DMS53 treated with DMSO at 0.1 percent for 48 hours (cell line): Measurements from ENCODE around the gene GGT5.
"Not testable (repeated sequence)": the region's sequence is repeated elsewhere in the genome, so short reads cannot be mapped to it uniquely, and the experiment has no call there.

ENCODE experiments used
- DNase-seq: peaks from one replicate; lab custom pipeline; 2025; ENCODE audit not compliant: unreplicated experiment; lab: John Stamatoyannopoulos, UW

Gene GGT5

GRCh38 chr22:24245030-24245431 is at the start of gene GGT5:
TSS of gene GGT5 (minus strand) at chr22:24245082. CDS start at chr22:24244725, 357 bp downstream.
- not testable (repeated sequence) for DNase-seq

GRCh38 chr22:24292202-24292830 is 47.4 kb upstream of the GGT5 start:
- DNase-seq: not testable (repeated sequence)

- DNase-seq: no peak
Observed at GRCh38 chr22:24291515-24292201, 46.8 kb upstream of the GGT5 start.

- no peak for DNase-seq
Observed at GRCh38 chr22:24290459-24290858, 45.6 kb upstream of the GGT5 start.

- DNase-seq: no peak
Observed at GRCh38 chr22:24289741-24290163, 44.9 kb upstream of the GGT5 start.

DNA sequence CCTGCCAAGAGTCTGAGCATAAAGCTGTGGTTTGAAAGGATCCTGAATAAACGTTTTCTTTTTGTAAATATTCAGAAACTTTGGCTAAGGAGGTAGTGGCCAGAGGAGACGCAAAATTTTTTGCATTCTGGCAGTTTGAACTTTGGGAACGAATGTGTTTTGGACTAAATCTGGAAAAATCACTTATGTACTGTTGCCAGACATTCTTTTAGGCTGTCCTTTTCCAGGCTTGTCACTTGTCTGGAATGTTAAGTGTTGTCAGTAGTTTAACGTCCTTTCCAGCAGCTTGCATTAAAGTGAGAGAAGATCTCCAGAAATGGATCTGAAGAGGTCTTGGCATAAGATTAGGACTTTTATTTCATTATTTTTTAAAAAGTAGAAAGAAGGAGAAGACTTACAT is 44.2 kb upstream of the GGT5 start:
- DNase-seq: no peak

DNA sequence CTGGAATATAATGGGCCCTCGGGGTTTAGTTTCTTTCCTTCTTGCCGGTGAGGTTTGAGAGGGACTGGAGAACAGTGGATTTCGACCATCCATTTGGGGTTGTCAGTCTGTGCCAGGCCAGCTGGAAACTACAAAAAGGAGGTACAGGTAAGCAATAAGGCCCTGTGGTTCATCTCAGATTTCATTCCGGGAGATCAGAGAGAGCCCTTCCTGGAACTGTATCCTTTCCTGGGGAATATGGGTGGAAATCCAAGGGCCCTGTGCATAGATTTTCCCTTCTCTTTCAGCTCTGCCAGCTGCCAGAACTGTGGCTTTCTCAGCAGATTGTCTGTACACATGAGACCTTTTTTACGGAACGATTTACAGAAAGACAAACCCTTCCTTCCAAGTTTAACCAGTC is 42.9 kb upstream of the GGT5 start:
- not testable (repeated sequence) for DNase-seq

DNA sequence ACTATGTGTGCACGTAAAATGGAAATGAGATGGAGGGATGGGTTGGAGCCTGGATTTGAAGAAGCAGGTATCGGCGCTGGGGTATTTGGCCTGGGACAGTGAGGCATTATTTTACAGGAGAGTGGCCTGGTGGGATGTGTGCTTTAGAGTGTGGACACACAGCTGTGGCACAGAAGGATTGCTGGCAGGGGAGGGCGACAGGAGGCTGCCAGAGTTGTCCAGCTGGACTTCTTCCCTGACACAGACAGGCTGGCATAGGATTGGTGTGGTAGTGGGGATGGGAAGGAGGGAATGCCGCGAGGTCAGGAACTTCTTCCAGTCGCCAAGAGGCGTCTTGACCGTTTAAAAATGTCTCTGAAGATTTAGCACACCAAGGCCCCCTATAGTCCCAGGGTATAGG is 42.3 kb upstream of the GGT5 start:
- DNase-seq: not testable (repeated sequence)

- DNase-seq: no peak
Observed at GRCh38 chr22:24285245-24285644, 40.4 kb upstream of the GGT5 start.

DNA sequence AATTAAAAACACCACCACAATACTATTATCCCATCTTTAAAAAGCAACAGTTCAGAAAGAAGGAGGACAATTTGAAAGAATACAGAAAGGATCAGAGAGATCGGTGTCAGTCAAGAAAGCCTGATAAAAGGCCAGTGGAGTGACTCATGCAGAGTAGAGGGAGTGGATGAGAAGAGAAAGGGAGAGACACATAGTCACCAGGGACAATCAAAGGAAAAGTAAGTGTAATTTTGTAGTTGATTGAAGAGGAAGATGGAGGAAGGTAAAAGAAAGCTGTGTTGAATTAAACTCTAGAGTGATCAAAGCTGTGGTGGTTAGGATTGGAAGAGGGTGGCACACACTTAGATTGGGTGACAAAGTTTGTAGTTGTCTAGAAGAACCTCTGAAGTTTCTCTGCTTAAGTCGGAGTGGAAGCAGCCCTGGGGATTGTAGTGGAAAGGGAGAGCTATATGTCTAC is 39.9 kb upstream of the GGT5 start:
- DNase-seq: no peak

- no peak for DNase-seq
Observed at GRCh38 chr22:24282401-24282800, 37.5 kb upstream of the GGT5 start.

DNA sequence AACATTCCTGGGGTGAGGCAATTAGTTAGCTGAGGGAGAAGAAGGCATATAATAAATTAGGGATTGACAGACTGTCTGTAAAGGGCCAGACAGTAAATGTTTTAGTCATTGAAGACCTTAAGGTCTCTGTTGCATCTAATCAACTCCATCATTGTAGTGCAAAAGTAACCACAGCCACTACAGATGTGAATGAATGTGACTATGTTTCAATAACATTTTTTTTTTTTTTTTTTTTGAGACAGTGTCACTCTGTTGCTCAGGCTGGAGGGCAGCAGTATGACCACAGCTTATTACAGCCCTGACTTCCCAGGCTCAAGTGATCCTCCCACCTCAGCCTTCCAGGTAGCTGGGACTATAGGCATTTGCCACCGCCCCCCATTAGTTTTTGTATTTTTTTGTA is 35.5 kb upstream of the GGT5 start:
- DNase-seq: not testable (repeated sequence)

DNA sequence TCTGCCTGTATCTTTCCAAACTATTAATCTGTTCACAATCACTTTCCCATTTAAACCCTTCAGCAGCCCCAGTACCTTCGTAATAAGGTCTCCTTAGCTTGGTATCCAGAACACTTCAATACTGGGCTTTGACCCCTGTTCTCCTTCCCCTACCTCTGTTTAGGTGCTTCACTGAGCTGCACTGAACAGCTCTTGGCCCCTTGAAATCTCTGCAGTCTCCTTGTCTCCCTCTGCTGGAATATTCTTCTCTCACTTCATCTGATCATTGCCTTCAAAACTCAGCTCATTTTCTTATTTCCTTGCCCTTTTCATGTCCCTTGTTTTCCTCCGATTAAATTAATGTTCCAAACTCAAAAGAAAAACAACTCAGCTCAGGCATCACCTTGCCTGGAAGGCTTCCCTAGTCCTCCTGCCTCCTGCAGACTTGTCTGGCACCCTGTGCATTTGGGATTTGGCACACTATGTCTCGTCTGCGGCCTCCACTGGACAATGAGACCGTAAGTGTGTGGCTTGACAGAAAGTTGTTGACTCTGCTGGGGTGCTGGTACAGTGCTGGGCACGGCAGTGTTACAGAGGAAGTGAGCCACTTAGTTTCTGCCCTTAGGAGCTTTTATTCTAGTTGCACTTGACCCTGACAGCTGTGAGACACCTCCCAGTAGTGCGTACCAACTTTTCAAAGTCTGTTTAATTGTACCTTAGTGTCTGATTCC is 30.0 kb upstream of the GGT5 start:
- not testable (repeated sequence) for DNase-seq

DNA sequence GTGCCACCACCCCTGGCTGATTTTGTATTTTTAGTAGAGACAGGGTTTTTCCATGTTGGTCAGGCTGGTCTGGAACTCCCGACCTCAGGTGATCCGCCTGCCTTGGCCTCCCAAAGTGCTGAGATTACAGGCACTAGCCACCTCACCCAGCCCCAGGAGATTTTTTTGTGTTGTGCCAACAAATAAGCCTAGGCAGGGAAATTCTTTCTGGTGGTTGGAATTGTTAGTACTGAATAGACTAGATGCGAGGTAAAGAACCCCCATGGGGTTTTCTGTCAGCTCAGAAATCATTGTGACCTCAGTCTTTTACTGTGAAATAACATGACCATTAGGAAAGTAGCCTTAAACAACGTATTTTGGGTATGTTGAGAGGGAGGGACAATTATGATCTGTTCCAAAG is 29.0 kb upstream of the GGT5 start:
- not testable (repeated sequence) for DNase-seq

DNA sequence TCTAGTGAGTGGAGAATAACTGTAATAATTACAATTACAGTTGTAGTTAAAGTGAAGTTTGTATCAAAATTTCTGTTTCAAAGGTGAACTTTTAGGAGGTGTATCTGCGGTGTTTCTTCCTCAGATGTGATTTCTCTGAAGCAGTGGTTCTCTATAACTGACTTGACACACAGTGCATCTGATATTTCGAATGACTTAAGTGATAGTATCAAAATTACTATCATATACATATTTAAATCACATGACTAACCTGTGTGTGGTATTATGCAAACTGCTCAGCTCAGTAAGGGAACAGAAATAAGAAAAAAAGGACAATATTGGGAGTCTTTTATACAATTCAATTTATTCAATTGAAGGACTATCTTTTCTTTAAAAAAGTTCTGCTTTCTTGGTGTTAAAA is 28.1 kb upstream of the GGT5 start:
- DNase-seq: not testable (repeated sequence)

- DNase-seq: no peak
Observed at GRCh38 chr22:24271386-24271854, 26.5 kb upstream of the GGT5 start.

DNA sequence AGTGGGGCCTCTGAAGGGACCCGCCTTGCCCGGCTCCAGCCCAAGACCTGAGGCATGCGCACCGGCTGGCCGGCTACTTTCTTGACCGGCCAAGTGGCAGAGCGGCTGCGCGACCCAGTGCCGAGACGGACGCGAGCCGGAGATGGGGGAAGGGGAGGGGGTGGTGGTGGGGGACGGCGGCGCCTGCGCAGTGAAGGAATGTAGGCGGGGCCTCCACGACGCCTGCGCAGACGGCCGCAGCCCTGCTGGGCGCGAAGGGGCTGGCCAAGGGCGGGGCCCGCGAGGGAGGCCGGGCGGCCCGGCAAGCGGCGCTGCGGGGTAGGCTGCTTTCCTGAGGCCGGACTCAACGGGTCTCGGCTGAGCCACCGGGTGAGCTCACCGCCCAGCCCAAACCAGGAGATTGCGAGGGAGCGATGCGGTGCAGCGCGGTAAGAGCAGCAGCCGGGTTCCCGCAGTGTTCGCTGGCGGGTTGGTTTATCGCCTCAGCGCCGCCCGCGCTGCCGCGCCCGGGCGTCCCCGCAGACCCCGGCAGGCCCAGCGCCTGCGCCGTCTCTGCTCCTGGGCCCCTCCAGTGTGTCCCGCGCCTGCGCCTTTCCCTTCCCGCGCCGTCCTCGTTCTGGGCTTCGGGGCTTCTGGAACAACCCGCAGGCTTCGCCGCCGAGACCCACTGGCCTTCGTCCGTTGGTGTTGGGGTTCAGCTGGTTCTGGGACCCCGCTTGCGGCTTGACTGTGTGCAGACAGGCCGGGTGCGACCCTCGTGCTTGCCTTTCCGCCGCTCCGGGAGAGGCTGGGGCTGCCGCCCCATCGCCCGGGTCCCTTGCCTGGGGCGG is 25.9 kb upstream of the GGT5 start, which contains the start of gene SPECC1L:
Gene SPECC1L (plus strand): TSS at position 276 of the 830 bp plus-strand sequence. CDS start 31,401 bp downstream, outside the sequence.
- peak; percentile 48 for DNase-seq

GRCh38 chr22:24266495-24266894 is 21.6 kb upstream of the GGT5 start:
- DNase-seq: not testable (repeated sequence)

DNA sequence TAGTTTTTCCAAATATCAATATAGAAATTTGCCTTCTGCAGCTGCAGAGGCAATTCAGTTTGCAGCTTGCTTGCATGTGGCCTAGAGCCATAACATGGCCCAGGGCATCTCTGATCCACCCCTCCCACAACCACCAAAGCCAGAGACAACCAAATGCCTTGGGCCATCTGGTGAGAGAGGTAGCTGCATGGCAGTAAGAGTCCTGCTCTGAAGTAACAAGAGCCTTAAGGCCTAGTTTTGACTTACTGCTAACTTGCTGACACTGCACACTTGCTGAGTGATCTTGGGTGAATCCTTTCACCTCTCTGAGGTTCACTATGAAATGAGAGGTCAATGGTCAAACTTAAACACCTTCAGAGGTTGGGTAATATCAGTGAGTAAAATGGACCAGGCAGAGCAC is 20.9 kb upstream of the GGT5 start:
- no peak for DNase-seq

DNA sequence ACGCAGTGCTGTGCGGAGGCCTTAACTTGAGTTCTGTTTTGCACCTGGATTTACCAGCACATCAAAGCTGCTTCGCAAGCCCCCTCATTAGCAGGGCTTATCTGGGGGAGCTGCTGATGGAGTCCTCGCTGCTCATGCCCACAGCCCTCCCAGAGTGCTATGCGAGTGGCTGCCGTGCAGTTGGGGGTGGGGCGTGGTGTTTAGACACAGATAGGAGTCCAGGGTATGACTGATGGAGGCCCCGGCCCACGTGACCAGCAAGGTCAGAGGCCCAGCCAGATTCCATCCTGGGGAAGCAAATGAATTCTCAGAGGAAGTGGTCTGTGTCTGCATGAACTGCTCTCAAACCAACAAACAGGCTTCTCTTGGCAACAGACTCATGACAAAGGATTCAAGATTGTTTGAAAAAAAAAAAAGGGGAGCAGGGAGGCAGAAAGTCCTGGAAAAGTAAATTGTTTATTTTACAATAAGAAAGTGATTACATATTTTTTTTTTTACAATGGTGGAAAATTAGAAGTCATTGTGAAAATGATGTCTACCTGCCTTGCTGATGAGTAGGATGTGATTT is 19.5 kb upstream of the GGT5 start:
- DNase-seq: not testable (repeated sequence)
